Measurements from ENCODE around the gene ANGPTL5.
"Not testable (repeated sequence)": the region's sequence is repeated elsewhere in the genome, so short reads cannot be mapped to it uniquely, and the experiment has no call there.

ANGPTL5 gene

GRCh38 chr11:101916422-101916821, at the start of gene ANGPTL5:
TSS of gene ANGPTL5 (minus strand) at chr11:101916522. CDS start at chr11:101907909, 8,613 bp downstream.
- FAIRE-seq (no peak), DNase-seq (ENCODE audit: extremely low spot score, insufficient read length, low read depth) (no peak)

GRCh38 chr11:101964200-101964599, 47.9 kb upstream of the ANGPTL5 start:
- DNase-seq (ENCODE audit: extremely low spot score, insufficient read length, low read depth); FAIRE-seq: not testable (repeated sequence)

GRCh38 chr11:101960231-101960630, 43.9 kb upstream of the ANGPTL5 start:
- FAIRE-seq (no peak), DNase-seq (ENCODE audit: extremely low spot score, insufficient read length, low read depth) (no peak)

GRCh38 chr11:101955701-101956100, 39.4 kb upstream of the ANGPTL5 start:
- DNase-seq (ENCODE audit: extremely low spot score, insufficient read length, low read depth) (no peak), FAIRE-seq (no peak)

- DNase-seq (ENCODE audit: extremely low spot score, insufficient read length, low read depth): no peak
- FAIRE-seq: no peak
These were observed 39.0 kb upstream of the ANGPTL5 start for GRCh38 chr11:101955278-101955677.

GRCh38 chr11:101949680-101950220, 33.4 kb upstream of the ANGPTL5 start:
- no peak for FAIRE-seq
- DNase-seq (ENCODE audit: extremely low spot score, insufficient read length, low read depth): no peak

GRCh38 chr11:101945448-101945847, 29.1 kb upstream of the ANGPTL5 start:
- no peak for FAIRE-seq
- no peak for DNase-seq (ENCODE audit: extremely low spot score, insufficient read length, low read depth)

GRCh38 chr11:101944923-101945322, 28.6 kb upstream of the ANGPTL5 start:
- no peak for DNase-seq (ENCODE audit: extremely low spot score, insufficient read length, low read depth)
- no peak for FAIRE-seq

- DNase-seq (ENCODE audit: extremely low spot score, insufficient read length, low read depth): no peak
- FAIRE-seq: no peak
These were observed 24.7 kb upstream of the ANGPTL5 start for GRCh38 chr11:101940901-101941520.

- FAIRE-seq (no peak), DNase-seq (ENCODE audit: extremely low spot score, insufficient read length, low read depth) (no peak)
These were observed 15.4 kb upstream of the ANGPTL5 start for GRCh38 chr11:101931692-101932091.

- FAIRE-seq: no peak
- no peak for DNase-seq (ENCODE audit: extremely low spot score, insufficient read length, low read depth)
These were observed 13.1 kb upstream of the ANGPTL5 start for GRCh38 chr11:101929294-101929915.

GRCh38 chr11:101923554-101923953, 7.2 kb upstream of the ANGPTL5 start:
- FAIRE-seq: no peak
- no peak for DNase-seq (ENCODE audit: extremely low spot score, insufficient read length, low read depth)

- FAIRE-seq: no peak
- no peak for DNase-seq (ENCODE audit: extremely low spot score, insufficient read length, low read depth)
These were observed 4.7 kb upstream of the ANGPTL5 start for GRCh38 chr11:101920992-101921391.

GRCh38 chr11:101917226-101917625, 904 bp upstream of the ANGPTL5 start:
- DNase-seq (ENCODE audit: extremely low spot score, insufficient read length, low read depth) (no peak), FAIRE-seq (no peak)

- DNase-seq (ENCODE audit: extremely low spot score, insufficient read length, low read depth) (peak; percentile 7), FAIRE-seq (no peak)
These were observed 481 bp downstream of the ANGPTL5 start for GRCh38 chr11:101915791-101916291.

- peak; percentile 80 for FAIRE-seq
- peak; percentile 86 for DNase-seq (ENCODE audit: extremely low spot score, insufficient read length, low read depth)
These were observed 1.4 kb downstream of the ANGPTL5 start, which contains the start of gene CEP126 for GRCh38 chr11:101914738-101915426. TSS of gene CEP126 (plus strand) at chr11:101915010. CDS start at chr11:101915285, 275 bp downstream.

GRCh38 chr11:101914341-101914737, 2.0 kb downstream of the ANGPTL5 start:
- DNase-seq (ENCODE audit: extremely low spot score, insufficient read length, low read depth) (no peak), FAIRE-seq (no peak)

GRCh38 chr11:101913656-101914055, 2.7 kb downstream of the ANGPTL5 start:
- FAIRE-seq (no peak), DNase-seq (ENCODE audit: extremely low spot score, insufficient read length, low read depth) (no peak)

- no peak for FAIRE-seq
These were observed 3.5 kb downstream of the ANGPTL5 start for GRCh38 chr11:101912823-101913284.

GRCh38 chr11:101909087-101909486, 7.2 kb downstream of the ANGPTL5 start:
- FAIRE-seq (no peak), DNase-seq (ENCODE audit: extremely low spot score, insufficient read length, low read depth) (no peak)

More at GRCh38 chr11:101912823-101913284, 3.5 kb downstream of the ANGPTL5 start:
- DNase-seq (ENCODE audit: extremely low spot score, insufficient read length, low read depth): no peak

All from GM18507 (cell line).